OCI-LY1 (cell line): Measurements from ENCODE around the gene GJA5.

Experiments
- CTCF ChIP-seq: fragments of 200-600 bp; sonication (generic), shearing (Covaris generic); IDR thresholded peaks from 2 replicates; pipeline ENCODE4 v1.5.1; 2017; ENCODE audit warnings: mild to moderate bottlenecking, antibody characterized with exemption, low read length, moderate library complexity, mixed read lengths
- EZH2 ChIP-seq: fragments of 200-600 bp; sonication (generic), shearing (Covaris generic); IDR thresholded peaks from 2 replicates; pipeline ENCODE4 v1.8.0; 2017; ENCODE audit warnings: borderline replicate concordance, mixed run types, mild to moderate bottlenecking, antibody characterized with exemption, low read length, moderate library complexity, mixed read lengths

DNA sequence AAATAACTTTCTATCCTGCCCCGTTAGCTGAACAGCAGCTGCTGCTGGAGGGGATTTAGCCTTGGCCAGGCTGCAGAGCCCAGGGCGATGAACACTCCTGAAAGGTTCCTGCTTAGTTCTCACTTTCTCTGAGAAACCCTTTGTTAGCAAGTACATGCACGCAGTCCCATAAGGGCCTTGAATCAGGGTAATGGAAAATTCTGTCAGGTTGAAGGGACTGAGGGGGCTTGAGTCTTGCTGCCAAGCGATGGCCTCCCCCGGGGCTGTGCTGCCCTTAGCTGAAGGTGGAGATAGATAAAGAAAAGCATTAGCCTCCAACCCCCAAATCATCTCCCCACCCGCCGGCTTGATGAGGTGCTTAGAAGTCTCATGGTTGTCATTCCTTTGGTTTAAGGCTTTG, 7.9 kb downstream of the GJA5 start:
- TF ChIP-seq EZH2 (no peak), CTCF (no peak)
